T-helper 17 cell (primary cell): Measurements from ENCODE around the gene TMOD2. TPM values are rescaled to one million over a fixed set of nuclear protein-coding genes. Genes with fewer than 3 reads are reported as not detected.
A peak's percentile ranks its signal among the peaks of the same experiment; 100 is the strongest.

ENCODE experiments used
- ATAC-seq: fragments of 150-1000 bp; cut with Tn5 transposase; 2 replicates; pipeline ENCODE4 v1.10.0; 2021; ENCODE audit warnings: mild to moderate bottlenecking, moderate library complexity
- DNase-seq, 3 donors: peaks; one replicate each; pipeline versions ENCODE4 v3.0.0 to v3.0.0-alpha.2; 2020 to 2021
- H3K9me3 ChIP-seq: one replicate; pipeline ENCODE4 v1.7.0; 2013; ENCODE audit warnings: low read length, mild to moderate bottlenecking; ENCODE audit not compliant: control insufficient read depth, poor library complexity, severe bottlenecking
- H3K27ac Mint-ChIP-seq: one replicate; pipeline ENCODE4 v1.8.0; 2022; ENCODE audit warnings: mild to moderate bottlenecking, moderate library complexity, mixed read lengths
- H3K27me3 Mint-ChIP-seq: one replicate; pipeline ENCODE4 v1.8.0; 2022; ENCODE audit warnings: mixed read lengths
- H3K36me3 Mint-ChIP-seq: one replicate; pipeline ENCODE4 v1.8.0; 2022; ENCODE audit warnings: low read depth, mixed read lengths
- H3K4me1 Mint-ChIP-seq: one replicate; pipeline ENCODE4 v1.8.0; 2022; ENCODE audit warnings: mild to moderate bottlenecking, mixed read lengths
- H3K4me3 Mint-ChIP-seq: one replicate; pipeline ENCODE4 v1.8.0; 2022; ENCODE audit warnings: mild to moderate bottlenecking, moderate library complexity, mixed read lengths
- total RNA-seq, 4 donors: library from RNA in 2 of 4; stranded (reverse) in 2 of 4; gene quantifications; one replicate each; pipeline ENCODE4 v1.2.3 and lab custom pipeline; 2022 to 2026

TMOD2 gene
- total RNA-seq, 2 donors from 2014 or later: 8.0 to 9.5 TPM

DNA sequence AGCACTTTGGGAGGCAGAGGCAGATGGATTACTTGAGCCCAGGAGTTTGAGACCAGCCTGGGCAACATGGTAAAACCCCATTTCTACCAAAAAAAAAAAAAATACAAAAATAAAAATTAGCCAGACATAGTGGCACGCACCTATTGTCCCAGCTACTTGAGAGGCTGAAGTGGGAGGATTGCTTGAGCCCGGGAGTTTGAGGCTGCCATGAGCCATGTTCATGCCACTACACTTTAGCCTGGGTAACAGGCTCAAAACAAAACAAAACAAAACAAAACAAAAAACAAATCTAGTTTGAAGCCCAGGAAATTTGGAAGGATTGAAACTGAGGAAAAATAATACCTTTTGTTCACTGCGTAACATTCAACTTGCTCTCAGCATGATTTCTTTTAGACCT lies 94.7 kb downstream of the TMOD2 start:
- Mint-ChIP-seq H3K4me1 (peaks cover 57% of the 10 kb centered on the region), H3K36me3 (no peaks in the 10 kb centered on the region), H3K27ac (peak overlapping the region; percentile 41), H3K27me3 (no peaks in the 10 kb centered on the region), H3K4me3 (no peak overlapping the region)
- DNase-seq (no peak), ATAC-seq (no peak)
- no peaks in the 10 kb centered on the region for H3K9me3 ChIP-seq

- no peak for DNase-seq
- Mint-ChIP-seq H3K4me1 (peaks cover 56% of the 10 kb centered on the region), H3K36me3 (no peaks in the 10 kb centered on the region)
These were observed 95.2 kb downstream of the TMOD2 start for GRCh38 chr15:51846463-51847230.

DNA sequence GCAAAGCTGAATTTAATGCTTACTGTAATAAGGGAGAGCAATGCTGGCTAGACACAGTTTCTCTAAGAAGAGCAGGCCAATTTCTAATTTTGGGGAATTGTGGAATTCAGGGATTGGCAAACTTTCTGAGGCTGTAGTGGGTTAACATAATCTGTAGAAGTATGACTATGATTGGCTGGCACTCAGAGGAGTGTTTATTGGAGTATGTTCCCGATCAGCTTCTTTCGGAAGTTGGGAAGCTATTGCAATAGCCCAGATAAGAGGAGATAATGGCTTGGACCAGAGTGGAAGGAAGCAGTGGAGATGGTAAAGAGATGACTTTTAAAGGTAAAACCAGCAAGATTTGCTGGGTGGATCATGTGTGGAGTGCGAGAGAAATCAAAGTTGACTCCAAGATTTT lies 97.4 kb downstream of the TMOD2 start:
- ATAC-seq: no peak
- Mint-ChIP-seq H3K36me3 (no peaks in the 10 kb centered on the region), H3K27me3 (no peaks in the 10 kb centered on the region), H3K4me3 (no peak overlapping the region), H3K27ac (no peak overlapping the region), H3K4me1 (peaks cover 57% of the 10 kb centered on the region)
- DNase-seq: no peak
- no peaks in the 10 kb centered on the region for H3K9me3 ChIP-seq

More at GRCh38 chr15:51846463-51847230, 95.2 kb downstream of the TMOD2 start:
- peak overlapping the region; percentile 19 for H3K27ac Mint-ChIP-seq
- peak; percentile 63 for ATAC-seq
- no peaks in the 10 kb centered on the region for H3K9me3 ChIP-seq
- no peak overlapping the region for H3K4me3 Mint-ChIP-seq
- H3K27me3 Mint-ChIP-seq: no peaks in the 10 kb centered on the region

DNA sequence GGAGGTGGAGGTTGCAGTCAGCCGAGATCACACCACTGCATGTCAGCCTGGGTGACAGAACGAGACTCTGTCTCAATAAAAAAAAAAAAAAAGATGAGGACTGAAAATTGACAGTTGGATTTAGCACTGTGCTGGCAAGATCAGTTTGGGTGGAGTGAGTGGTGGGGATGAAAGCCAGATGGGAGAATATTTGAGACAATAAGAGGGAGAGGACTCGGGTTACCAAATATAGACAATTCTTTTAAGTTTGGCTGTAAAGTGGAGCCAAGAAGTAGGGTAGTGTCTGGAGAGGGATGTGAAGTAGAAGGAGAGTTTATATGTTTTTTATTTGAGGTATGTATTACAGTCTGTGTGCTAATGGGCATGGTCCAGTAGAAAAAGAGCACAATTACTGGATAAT lies 98.5 kb downstream of the TMOD2 start:
- Mint-ChIP-seq H3K4me1 (peaks cover 60% of the 10 kb centered on the region), H3K4me3 (no peak overlapping the region), H3K27me3 (no peaks in the 10 kb centered on the region), H3K27ac (peak overlapping the region; percentile 46), H3K36me3 (no peaks in the 10 kb centered on the region)
- no peaks in the 10 kb centered on the region for H3K9me3 ChIP-seq
- no peak for ATAC-seq
- DNase-seq: no peak

- no peak for ATAC-seq
- DNase-seq: no peak
- Mint-ChIP-seq H3K4me3 (no peak overlapping the region), H3K36me3 (no peaks in the 10 kb centered on the region), H3K27ac (peak overlapping the region; percentile 78), H3K4me1 (peaks cover 55% of the 10 kb centered on the region), H3K27me3 (no peaks in the 10 kb centered on the region)
- H3K9me3 ChIP-seq: no peaks in the 10 kb centered on the region
These were observed 102.6 kb downstream of the TMOD2 start for GRCh38 chr15:51853998-51854397.

GRCh38 chr15:51855612-51856011 lies 104.2 kb downstream of the TMOD2 start:
- Mint-ChIP-seq H3K27me3 (no peaks in the 10 kb centered on the region), H3K36me3 (no peaks in the 10 kb centered on the region), H3K27ac (peak overlapping the region; percentile 78), H3K4me1 (peaks cover 42% of the 10 kb centered on the region), H3K4me3 (no peak overlapping the region)
- H3K9me3 ChIP-seq: no peaks in the 10 kb centered on the region
- DNase-seq: no peak
- no peak for ATAC-seq

- ATAC-seq: no peak
- peaks cover 42% of the 10 kb centered on the region for H3K4me1 Mint-ChIP-seq
- H3K27ac Mint-ChIP-seq: peak overlapping the region; percentile 78
- H3K9me3 ChIP-seq: no peaks in the 10 kb centered on the region
- no peaks in the 10 kb centered on the region for H3K36me3 Mint-ChIP-seq
- H3K4me3 Mint-ChIP-seq: no peak overlapping the region
- no peaks in the 10 kb centered on the region for H3K27me3 Mint-ChIP-seq
- DNase-seq: no peak
These were observed 105.5 kb downstream of the TMOD2 start for GRCh38 chr15:51856714-51857380.

DNA sequence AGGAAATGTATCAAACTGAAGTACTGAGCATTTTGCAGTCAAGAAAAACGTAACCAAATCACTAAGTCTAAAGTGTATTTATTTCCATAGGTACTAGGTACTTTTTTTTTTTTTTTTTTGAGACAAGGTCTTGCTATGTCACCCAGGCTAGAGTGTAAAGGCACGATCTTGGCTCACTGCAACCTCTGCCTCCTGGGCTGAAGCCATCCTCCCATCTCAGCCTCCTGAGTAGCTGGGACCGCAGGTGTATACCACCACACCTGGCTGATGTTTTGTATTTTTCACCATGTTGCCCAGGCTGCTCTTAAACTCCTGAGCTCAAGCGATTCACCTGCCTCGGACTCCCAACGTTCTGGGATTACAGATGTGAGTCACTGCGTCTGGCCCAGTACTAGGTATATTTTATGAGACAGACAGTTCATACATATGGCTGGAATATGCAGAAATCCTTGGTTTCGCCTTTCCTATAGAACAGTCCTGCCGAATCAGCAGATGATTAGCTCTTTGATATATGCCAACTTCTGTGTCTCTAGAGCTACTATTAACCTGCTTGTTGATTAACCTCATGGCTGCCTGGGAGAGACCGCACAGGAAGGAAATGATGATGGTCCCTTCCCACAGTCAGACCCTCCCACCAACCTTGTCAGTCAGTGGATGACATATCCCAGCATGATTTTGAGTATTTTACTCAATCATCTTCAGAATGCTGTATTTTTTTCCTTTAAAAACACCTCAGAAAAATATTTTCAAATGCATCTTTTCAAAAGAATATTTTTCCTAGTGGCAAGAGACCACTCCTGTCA lies 110.4 kb downstream of the TMOD2 start:
- no peaks in the 10 kb centered on the region for H3K9me3 ChIP-seq
- peak; percentile 100 for ATAC-seq
- Mint-ChIP-seq H3K27me3 (no peaks in the 10 kb centered on the region), H3K4me3 (peak overlapping the region; percentile 82), H3K27ac (peak overlapping the region; percentile 88), H3K4me1 (peaks cover 39% of the 10 kb centered on the region), H3K36me3 (peaks cover 15% of the 10 kb centered on the region)
- peak; percentile 22 to 55 (median 28) for DNase-seq

DNA sequence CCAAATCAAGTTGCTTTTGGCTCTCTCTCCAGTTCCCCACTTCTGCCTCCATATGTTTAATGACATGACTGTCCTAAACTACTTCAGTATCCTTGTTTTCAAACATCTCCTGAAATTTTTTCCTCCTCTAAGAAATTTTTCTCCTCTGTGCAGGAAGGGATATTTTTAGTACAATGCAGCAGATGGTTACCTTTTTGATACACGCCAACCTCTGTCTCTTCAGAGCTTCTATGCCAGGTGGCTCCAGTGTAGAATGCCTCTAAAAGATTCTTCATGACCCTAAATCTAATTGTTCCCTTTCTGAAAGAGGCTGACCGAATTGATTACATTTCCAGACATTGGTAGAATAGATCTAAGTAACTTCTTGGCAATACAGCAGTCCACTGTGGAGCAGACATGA lies 111.7 kb downstream of the TMOD2 start:
- H3K27ac Mint-ChIP-seq: peak overlapping the region; percentile 88
- no peaks in the 10 kb centered on the region for H3K27me3 Mint-ChIP-seq
- peaks cover 36% of the 10 kb centered on the region for H3K4me1 Mint-ChIP-seq
- no peak for DNase-seq
- H3K4me3 Mint-ChIP-seq: peak overlapping the region; percentile 21
- peaks cover 19% of the 10 kb centered on the region for H3K36me3 Mint-ChIP-seq
- no peaks in the 10 kb centered on the region for H3K9me3 ChIP-seq
- ATAC-seq: no peak

DNA sequence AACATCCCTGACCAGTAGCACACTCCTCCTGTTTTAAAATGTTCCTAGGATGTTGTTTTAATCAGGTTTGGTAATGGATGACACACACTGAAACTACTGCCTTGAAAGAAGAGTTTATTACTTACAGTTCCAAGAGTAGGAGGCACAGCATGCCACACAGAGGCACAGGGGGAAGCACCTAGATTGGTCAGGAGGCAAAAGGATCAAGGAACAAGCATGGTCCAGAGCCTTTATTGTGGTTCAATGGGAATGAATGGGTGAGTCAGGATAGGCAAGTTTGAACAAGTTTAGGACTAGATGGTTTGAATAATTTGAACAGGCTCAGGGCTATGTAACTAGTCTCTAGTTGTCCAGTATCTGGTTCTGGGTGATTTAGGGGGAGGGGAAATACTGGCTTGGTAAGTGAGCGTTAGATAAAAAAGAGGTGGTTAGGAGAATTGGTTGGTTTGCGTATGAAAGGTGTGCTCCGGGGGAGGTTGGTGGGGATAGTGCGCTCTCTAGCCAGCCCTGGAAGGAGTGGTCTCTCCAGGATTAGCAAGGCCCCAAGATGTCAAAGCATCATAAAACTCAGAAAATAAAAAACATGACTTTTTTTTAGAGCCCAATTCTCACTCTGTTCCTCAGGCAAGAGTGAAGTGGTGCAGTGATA lies 113.1 kb downstream of the TMOD2 start:
- Mint-ChIP-seq H3K4me3 (no peak overlapping the region), H3K4me1 (peaks cover 36% of the 10 kb centered on the region), H3K27me3 (no peaks in the 10 kb centered on the region), H3K27ac (peak overlapping the region; percentile 88), H3K36me3 (peaks cover 21% of the 10 kb centered on the region)
- ATAC-seq (no peak), DNase-seq (no peak)
- no peaks in the 10 kb centered on the region for H3K9me3 ChIP-seq

GRCh38 chr15:51865317-51865716 lies 113.9 kb downstream of the TMOD2 start:
- H3K27ac Mint-ChIP-seq: peak overlapping the region; percentile 88
- peaks cover 21% of the 10 kb centered on the region for H3K36me3 Mint-ChIP-seq
- no peak overlapping the region for H3K4me3 Mint-ChIP-seq
- peaks cover 36% of the 10 kb centered on the region for H3K4me1 Mint-ChIP-seq
- ATAC-seq (no peak), DNase-seq (no peak)
- no peaks in the 10 kb centered on the region for H3K27me3 Mint-ChIP-seq
- H3K9me3 ChIP-seq: no peaks in the 10 kb centered on the region
